AG09319 (cell line): ENCODE data around the gene SMAP2.
"Not testable (repeated sequence)": the region's sequence is repeated elsewhere in the genome, so short reads cannot be mapped to it uniquely, and the experiment has no call there.

Experiments
- DNase-seq: peaks from one replicate; pipeline ENCODE4 v3.0.0-alpha.2; 2010; ENCODE audit warnings: low read depth; ENCODE audit errors: extremely low read depth
- TF ChIP-seq, protein P1 (sequence below): IDR thresholded peaks from 2 replicates; pipeline ENCODE4 v1.5.1; 2011; ENCODE audit warnings: low read depth, mild to moderate bottlenecking, inconsistent platforms, low read length, moderate library complexity

Gene SMAP2

DNA sequence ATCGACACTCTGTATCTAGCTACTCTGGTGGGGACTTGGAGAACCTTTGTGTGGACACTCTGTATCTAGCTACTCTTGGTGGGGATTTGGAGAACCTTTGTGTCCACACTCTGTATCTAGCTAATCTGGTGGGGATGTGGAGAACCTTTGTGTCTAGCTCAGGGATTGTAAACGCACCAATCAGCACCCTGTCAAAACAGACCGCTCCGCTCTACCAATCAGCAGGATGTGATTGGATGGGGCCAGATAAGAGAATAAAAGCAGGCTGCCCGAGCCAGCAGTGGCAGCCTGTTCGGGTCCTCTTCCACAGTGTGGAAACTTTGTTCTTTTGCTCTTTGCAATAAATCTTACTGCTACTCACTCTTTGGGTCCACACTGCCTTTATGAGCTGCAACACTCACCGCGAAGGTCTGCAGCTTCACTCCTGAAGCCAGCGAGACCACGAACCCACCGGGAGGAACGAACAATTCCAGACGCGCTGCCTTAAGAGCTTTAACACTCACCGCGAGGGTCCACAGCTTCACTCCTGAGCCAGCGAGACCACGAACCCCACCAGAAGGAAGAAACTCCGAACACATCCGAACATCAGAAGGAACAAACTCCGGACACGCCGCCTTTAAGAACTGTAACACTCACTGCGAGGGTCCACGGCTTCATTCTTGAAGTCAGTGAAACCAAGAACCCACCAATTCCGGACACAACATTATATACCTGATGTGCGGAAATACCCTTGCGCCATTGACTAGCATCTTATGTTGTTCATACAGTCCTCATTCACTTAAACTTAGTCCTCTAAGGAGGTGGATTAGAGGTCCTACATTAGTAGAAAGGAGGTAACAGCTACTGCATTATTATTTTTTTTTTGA is 15.2 kb downstream of the SMAP2 start:
- DNase-seq, result not testable (repeated sequence)

DNA sequence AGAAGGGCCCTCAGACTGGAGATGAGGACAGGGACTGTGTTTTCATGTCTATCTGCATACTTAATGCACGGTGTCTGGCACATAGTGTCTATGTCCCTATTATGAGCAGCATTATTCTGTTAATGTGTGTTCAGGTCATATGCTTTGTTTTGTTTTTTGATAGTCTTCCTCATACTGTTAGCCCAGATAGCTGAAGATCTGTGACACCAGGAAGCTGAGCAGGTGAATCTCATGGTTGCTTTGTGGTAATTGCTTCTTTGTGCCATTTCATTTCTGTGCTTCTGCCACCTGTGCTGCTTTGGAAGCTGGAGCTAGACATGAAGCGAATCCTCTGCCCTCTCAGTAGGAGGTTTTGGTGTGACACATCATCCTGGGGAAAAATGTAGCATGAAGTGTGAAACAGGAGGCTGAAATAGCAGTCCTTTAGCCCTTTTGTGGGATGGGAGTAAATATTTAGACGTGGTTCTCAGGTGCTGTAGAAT is 15.8 kb downstream of the SMAP2 start:
- DNase-seq, result no peak
- TF ChIP-seq, protein P1, sequence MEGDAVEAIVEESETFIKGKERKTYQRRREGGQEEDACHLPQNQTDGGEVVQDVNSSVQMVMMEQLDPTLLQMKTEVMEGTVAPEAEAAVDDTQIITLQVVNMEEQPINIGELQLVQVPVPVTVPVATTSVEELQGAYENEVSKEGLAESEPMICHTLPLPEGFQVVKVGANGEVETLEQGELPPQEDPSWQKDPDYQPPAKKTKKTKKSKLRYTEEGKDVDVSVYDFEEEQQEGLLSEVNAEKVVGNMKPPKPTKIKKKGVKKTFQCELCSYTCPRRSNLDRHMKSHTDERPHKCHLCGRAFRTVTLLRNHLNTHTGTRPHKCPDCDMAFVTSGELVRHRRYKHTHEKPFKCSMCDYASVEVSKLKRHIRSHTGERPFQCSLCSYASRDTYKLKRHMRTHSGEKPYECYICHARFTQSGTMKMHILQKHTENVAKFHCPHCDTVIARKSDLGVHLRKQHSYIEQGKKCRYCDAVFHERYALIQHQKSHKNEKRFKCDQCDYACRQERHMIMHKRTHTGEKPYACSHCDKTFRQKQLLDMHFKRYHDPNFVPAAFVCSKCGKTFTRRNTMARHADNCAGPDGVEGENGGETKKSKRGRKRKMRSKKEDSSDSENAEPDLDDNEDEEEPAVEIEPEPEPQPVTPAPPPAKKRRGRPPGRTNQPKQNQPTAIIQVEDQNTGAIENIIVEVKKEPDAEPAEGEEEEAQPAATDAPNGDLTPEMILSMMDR, result no peak

GRCh38 chr1:40389871-40390560 is 16.5 kb downstream of the SMAP2 start:
- DNase-seq, result peak; percentile 79
- TF ChIP-seq, protein P1, result no peak

- DNase-seq, result no peak
- TF ChIP-seq, protein P1, result no peak
These were observed 17.3 kb downstream of the SMAP2 start for GRCh38 chr1:40390857-40391256.

DNA sequence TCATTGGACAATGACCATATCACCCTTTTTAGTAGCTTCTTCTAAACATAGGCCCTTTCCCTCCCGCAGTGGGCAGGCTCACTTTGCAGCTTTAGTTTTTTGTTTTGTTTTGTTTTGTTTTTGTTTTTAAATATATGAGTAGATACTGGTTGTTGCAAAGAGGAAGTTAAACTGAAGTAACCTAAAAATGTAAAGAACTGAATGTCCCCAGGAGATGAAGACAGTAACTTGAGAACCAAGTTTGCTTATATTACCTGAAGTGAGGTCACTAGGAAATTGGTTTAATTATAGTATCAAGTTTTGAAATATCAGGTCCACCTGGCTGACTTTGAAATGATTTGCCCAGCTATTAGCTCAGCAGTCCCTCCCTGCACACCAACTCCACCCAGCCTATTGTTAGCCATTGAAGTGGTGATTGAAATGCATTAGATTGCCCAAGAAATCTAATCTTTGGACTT is 18.2 kb downstream of the SMAP2 start:
- no peak for DNase-seq
- TF ChIP-seq, protein P1, result no peak

- TF ChIP-seq, protein P1, result no peak
- DNase-seq, result peak; percentile 35
These were observed 18.7 kb downstream of the SMAP2 start for GRCh38 chr1:40392221-40392620.

DNA sequence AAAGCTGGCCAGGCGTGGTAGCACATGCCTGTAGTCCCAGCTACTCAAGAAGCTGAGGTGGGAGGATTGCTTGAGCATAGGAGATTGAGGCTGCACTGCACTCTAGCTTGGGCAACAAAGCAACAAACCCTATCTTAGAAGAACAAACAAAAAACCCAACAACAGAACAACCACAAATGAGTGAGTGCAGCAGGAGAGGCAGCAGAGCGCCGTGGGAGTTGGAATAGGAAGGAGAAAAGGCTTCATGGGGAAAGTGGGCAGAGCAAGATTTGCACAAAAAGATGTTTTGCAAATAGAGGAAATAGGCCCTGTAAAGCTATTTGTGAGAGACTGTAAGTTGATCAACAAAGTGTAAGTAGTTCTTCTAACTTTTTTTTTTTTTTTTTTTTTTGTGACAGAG is 19.6 kb downstream of the SMAP2 start:
- TF ChIP-seq, protein P1, result no peak

More for the DNA sequence above, 19.6 kb downstream of the SMAP2 start:
- no peak for DNase-seq
